ENCODE results near the gene PABPN1L. TPM values are rescaled to one million over a fixed set of nuclear protein-coding genes. Genes with fewer than 3 reads are reported as not detected.

Gene PABPN1L
- total and polyA plus RNA-seq, 2 of the 4 experiments (the other 2 are of a cell fraction): not detected

GRCh38 chr16:88910284-88911135 lies 44.0 kb upstream of the PABPN1L start:
- TF ChIP-seq FOS (IDR thresholded peaks at IDR 0.05; ENCODE audit: low read depth, low read length) (no peak), ELK1 (IDR thresholded peaks at IDR 0.05; ENCODE audit: borderline replicate concordance, low read depth, low read length) (no peak), SMC3 (IDR thresholded peaks at IDR 0.05; ENCODE audit: low read depth, low read length) (no peak), RAD21 (IDR thresholded peaks at IDR 0.05; ENCODE audit: low read length) (no peak), MAFK (IDR thresholded peaks at IDR 0.05; ENCODE audit: low read depth, low read length) (no peak), RFX5 (IDR thresholded peaks at IDR 0.05; ENCODE audit: low read depth, low read length) (no peak)
- TF ChIP-seq, protein P1, sequence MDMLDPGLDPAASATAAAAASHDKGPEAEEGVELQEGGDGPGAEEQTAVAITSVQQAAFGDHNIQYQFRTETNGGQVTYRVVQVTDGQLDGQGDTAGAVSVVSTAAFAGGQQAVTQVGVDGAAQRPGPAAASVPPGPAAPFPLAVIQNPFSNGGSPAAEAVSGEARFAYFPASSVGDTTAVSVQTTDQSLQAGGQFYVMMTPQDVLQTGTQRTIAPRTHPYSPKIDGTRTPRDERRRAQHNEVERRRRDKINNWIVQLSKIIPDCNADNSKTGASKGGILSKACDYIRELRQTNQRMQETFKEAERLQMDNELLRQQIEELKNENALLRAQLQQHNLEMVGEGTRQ (IDR thresholded peaks at IDR 0.05; ENCODE audit: low read depth, low read length): no peak
- TF ChIP-seq, protein P2, sequence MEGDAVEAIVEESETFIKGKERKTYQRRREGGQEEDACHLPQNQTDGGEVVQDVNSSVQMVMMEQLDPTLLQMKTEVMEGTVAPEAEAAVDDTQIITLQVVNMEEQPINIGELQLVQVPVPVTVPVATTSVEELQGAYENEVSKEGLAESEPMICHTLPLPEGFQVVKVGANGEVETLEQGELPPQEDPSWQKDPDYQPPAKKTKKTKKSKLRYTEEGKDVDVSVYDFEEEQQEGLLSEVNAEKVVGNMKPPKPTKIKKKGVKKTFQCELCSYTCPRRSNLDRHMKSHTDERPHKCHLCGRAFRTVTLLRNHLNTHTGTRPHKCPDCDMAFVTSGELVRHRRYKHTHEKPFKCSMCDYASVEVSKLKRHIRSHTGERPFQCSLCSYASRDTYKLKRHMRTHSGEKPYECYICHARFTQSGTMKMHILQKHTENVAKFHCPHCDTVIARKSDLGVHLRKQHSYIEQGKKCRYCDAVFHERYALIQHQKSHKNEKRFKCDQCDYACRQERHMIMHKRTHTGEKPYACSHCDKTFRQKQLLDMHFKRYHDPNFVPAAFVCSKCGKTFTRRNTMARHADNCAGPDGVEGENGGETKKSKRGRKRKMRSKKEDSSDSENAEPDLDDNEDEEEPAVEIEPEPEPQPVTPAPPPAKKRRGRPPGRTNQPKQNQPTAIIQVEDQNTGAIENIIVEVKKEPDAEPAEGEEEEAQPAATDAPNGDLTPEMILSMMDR (conservative IDR thresholded peaks at IDR 0.05; ENCODE audit: low read depth, low read length): no peak
- Histone ChIP-seq H4K8ac (ENCODE audit: low read depth in 2 of 2, low read length in 2 of 2) (no peak overlapping the region), H2BK120ac (ENCODE audit: low read depth, low read length) (no peak overlapping the region), H3K23ac (ENCODE audit: low read depth, low read length) (no peak overlapping the region), H3K79me1 (ENCODE audit: low read depth in 1 of 2, low read length in 2 of 2) (no peaks in the 10 kb centered on the region), H3K9ac (ENCODE audit: low read depth, low read length) (no peak overlapping the region), H3K4me3 (ENCODE audit: insufficient read depth, low read depth, low read length) (no peak overlapping the region), H2AFZ (replicated peaks; ENCODE audit: low read length, poor library complexity) (no peak overlapping the region), H4K20me1 (ENCODE audit: insufficient read depth, low read length) (no peaks in the 10 kb centered on the region; the same call in 1 of the 2 replicates), H3K4me1 (ENCODE audit: control insufficient read depth, insufficient read depth, low read length) (no peaks in the 10 kb centered on the region; the same call in 1 of the 2 replicates), H3K56ac (ENCODE audit: extremely low read depth, insufficient read depth, low read length) (no peak overlapping the region), H2BK5ac (ENCODE audit: low read depth, low read length, poor library complexity, severe bottlenecking) (no peak overlapping the region), H3K27ac (ENCODE audit: insufficient read depth, low read length) (no peak overlapping the region), H3K4ac (ENCODE audit: low read depth, low read length) (no peak overlapping the region), H2AK9ac (replicated peaks; ENCODE audit: low read depth, low read length, poor library complexity) (no peak overlapping the region), H3K14ac (replicated peaks; ENCODE audit: low read depth, low read length) (no peak overlapping the region), H2AK5ac (ENCODE audit: low read depth, low read length) (no peak overlapping the region), H2BK15ac (ENCODE audit: low read depth, low read length) (no peak overlapping the region), H3K36me3 (ENCODE audit: control insufficient read depth, insufficient read depth, low read length) (no peaks in the 10 kb centered on the region), H3K9me1 (ENCODE audit: insufficient read depth, low read length) (no peaks in the 10 kb centered on the region), H2BK20ac (ENCODE audit: low read depth, low read length) (no peak overlapping the region), H3K18ac (ENCODE audit: low read depth, low read length) (no peak overlapping the region), H3K27me3 (ENCODE audit: control insufficient read depth, insufficient read depth, low read length) (peaks cover 8% of the 10 kb centered on the region; the same call in 1 of the 2 replicates), H3K4me2 (ENCODE audit: low read depth, low read length) (no peak overlapping the region), H4K91ac (ENCODE audit: insufficient read depth, low read depth, low read length) (no peak overlapping the region), H4K5ac (ENCODE audit: low read depth, low read length) (no peak overlapping the region), H3K9me3 (ENCODE audit: control insufficient read depth, insufficient read depth, low read length) (peaks cover 4% of the 10 kb centered on the region)
- in situ Hi-C loops (cut with MboI; ENCODE audit: low sequenced_read_pairs) (no loop called here), intact Hi-C loops (cut with micrococcal nuclease) (no loop called here), dilution Hi-C loops (cut with HindIII; ENCODE audit: low sequenced_read_pairs, unreplicated experiment) (no loop called here)
- 20% methylated on average over 6 of the region's 26 CpGs; no CpG with 5 or more reads in 1 of the 2 experiments for WGBS, 2 experiments (ENCODE audit: extremely low coverage in 2 of 2, insufficient read length in 1 of 2)
- ATAC-seq (ENCODE audit: low read depth): peak; percentile 10; the same call in 1 of the 2 replicates
- ChIA-PET CTCF (no interaction called here), POLR2A (ENCODE audit: unreplicated experiment) (no interaction called here)
- DNase-seq: no peak
- no TSS peak for BruUV-seq (replicated peaks)

All from IMR-90 (cell line).